Sigmoid colon (tissue), 7 donors: Measurements from ENCODE around the gene RPS6KA2. TPM values are rescaled to one million over a fixed set of nuclear protein-coding genes. Genes with fewer than 3 reads are reported as not detected.

ENCODE experiments used
- DNase-seq: peaks from one replicate; pipeline ENCODE4 v3.0.0-alpha.2; 2019
- H3K27ac ChIP-seq, 4 donors: fragments of 200-600 bp; sonication (generic); one replicate each; pipeline ENCODE4 v1.5.1; 2016 to 2019; ENCODE audit warnings: mild to moderate bottlenecking in 1 of 4
- H3K27me3 ChIP-seq, 3 donors: fragments of 200-600 bp; sonication (generic); one replicate each; pipeline ENCODE4 v1.5.1; 2019; ENCODE audit warnings: mild to moderate bottlenecking in 1 of 3
- H3K36me3 ChIP-seq, 4 donors: fragments of 200-600 bp; sonication (generic); one replicate each; pipeline ENCODE4 v1.5.1; 2016 to 2019
- H3K4me1 ChIP-seq, 4 donors: fragments of 200-600 bp; sonication (generic); one replicate each; pipeline ENCODE4 v1.5.1; 2017 to 2019
- H3K4me3 ChIP-seq, 4 donors: fragments of 200-600 bp; sonication (generic); one replicate each; pipeline ENCODE4 v1.5.1; 2017 to 2019; ENCODE audit warnings: mild to moderate bottlenecking in 2 of 4, moderate library complexity in 1 of 4
- H3K9me3 ChIP-seq, 4 donors: fragments of 200-600 bp in 3 of 4; sonication (generic) in 3 of 4; one replicate each; pipeline versions ENCODE4 v1.5.1 to v1.6.1; 2013 to 2019
- EP300 ChIP-seq, 4 donors: sonication (generic); formaldehyde crosslinking; IDR thresholded peaks; one replicate each; pipeline ENCODE4 v1.6.1; 2017; ENCODE audit warnings: antibody characterized with exemption in 4 of 4
- POLR2A ChIP-seq, 2 donors: fragments of 450-650 bp; IDR thresholded peaks; one replicate each; pipeline ENCODE4 v1.6.1; 2016; ENCODE audit warnings: antibody characterized with exemption in 2 of 2, mild to moderate bottlenecking in 2 of 2, moderate library complexity in 2 of 2
- POLR2AphosphoS5 ChIP-seq, 4 donors: sonication (generic); formaldehyde crosslinking; IDR thresholded peaks; one replicate each; pipeline ENCODE4 v1.6.1; 2017; ENCODE audit warnings: antibody characterized with exemption in 4 of 4
- WGBS, 2 donors: extraction: QIAGEN DNeasy Blood & Tissue Kit; methylation state at CpG; one replicate each; pipeline ENCODE4 v1.1.7; 2013; 5-methylcytosine and 5-hydroxymethylcytosine counted together
- intact Hi-C: fragments of 100-400 bp; cut with DNase I; formaldehyde crosslinking; loops from one replicate; pipeline ENCODE4 v1.15.1; 2023
- polyA plus RNA-seq, 3 donors: library from polyadenylated mRNA; stranded (reverse); fragments of 200-250 nt; gene quantifications; one replicate each; pipeline ENCODE4 v1.2.3, GENCODE V29; 2013
- total RNA-seq, 4 donors: library from RNA; depleted of rRNA; stranded (reverse); fragments of >200 nt; gene quantifications; one replicate each; pipeline ENCODE4 v1.1.0, GENCODE V29; 2016
- TF ChIP-seq, protein P1 (sequence below), 4 experiments: fragments of 450-650 bp in 3 of 4; fragments of 200-600 bp in 1 of 4; IDR thresholded peaks; one replicate each; pipeline ENCODE4 v1.5.1; 2016 to 2019; ENCODE audit warnings: antibody characterized with exemption in 4 of 4, mild to moderate bottlenecking in 3 of 4, moderate library complexity in 2 of 4
- donor health status: healthy with polysubstance abuse.
- donor health status: Bipolar disorder and iron deficiency.
- donor health status: healthy.

Gene RPS6KA2
- total and polyA plus RNA-seq, 7 donors: 6.5 to 44.7 (median 27.8) TPM

DNA sequence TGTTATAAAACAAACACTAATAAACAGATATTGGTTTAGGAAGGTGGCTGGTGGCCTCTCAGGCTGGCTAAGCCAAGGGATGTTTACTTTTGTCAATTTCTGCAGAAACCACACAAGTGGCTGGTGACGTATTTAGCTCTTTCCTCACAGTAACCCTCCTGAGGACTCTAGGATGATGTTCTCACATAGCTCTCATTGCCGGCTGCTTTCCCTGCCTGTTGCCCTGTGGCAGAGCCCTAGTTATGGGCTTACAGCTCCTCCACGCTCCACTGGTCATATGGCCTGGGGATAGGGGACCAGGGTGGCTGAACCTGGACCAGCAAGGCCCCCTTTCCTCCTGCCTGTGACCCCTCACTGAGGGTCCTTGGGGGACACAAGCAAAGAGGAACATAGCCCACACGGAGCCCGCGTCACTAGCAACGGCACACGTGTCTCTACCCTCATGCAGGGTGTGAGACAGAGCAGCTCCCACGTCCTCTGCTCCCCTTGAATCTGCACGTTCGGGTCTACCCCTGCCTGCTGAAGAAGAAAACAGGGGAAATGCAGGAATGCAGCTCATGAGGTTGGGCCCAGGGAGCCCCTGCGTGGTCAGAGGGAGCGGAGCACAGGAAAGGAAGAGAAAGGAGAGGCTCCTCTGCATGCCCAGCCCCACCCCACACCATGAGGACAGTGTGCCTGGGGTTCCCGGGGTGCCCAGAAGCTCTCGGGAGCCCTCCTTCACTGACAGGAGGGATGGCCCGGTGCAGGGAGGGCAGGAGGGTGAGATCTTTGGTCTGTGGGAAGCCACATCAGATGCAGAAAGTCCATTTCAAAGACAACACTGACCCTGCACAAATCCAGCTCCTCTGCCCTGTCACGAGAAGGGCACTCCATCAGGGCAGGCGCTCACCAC, 54.4 kb downstream of the RPS6KA2 start:
- Histone ChIP-seq H3K36me3 (no peaks in the 10 kb centered on the region), H3K27me3 (no peaks in the 10 kb centered on the region), H3K27ac (no peak overlapping the region), H3K4me3 (no peak overlapping the region), H3K9me3 (no peaks in the 10 kb centered on the region), H3K4me1 (peaks cover 0 to 13% (median 0%) of the 10 kb centered on the region in 4 donors)
- WGBS, 2 donors: 80 to 82% methylated on average over 18 of the region's 18 CpGs
- intact Hi-C loops: no loop called here
- no peak for DNase-seq
- no peak for TF ChIP-seq POLR2AphosphoS5 (IDR thresholded peaks at IDR 0.05)
- TF ChIP-seq, protein P1, sequence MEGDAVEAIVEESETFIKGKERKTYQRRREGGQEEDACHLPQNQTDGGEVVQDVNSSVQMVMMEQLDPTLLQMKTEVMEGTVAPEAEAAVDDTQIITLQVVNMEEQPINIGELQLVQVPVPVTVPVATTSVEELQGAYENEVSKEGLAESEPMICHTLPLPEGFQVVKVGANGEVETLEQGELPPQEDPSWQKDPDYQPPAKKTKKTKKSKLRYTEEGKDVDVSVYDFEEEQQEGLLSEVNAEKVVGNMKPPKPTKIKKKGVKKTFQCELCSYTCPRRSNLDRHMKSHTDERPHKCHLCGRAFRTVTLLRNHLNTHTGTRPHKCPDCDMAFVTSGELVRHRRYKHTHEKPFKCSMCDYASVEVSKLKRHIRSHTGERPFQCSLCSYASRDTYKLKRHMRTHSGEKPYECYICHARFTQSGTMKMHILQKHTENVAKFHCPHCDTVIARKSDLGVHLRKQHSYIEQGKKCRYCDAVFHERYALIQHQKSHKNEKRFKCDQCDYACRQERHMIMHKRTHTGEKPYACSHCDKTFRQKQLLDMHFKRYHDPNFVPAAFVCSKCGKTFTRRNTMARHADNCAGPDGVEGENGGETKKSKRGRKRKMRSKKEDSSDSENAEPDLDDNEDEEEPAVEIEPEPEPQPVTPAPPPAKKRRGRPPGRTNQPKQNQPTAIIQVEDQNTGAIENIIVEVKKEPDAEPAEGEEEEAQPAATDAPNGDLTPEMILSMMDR (IDR thresholded peaks at IDR 0.05): no peak
- no peak for TF ChIP-seq POLR2A (IDR thresholded peaks at IDR 0.05)
- no peak for TF ChIP-seq EP300 (IDR thresholded peaks at IDR 0.05)

- H3K27ac ChIP-seq: no peak overlapping the region
- WGBS, 2 donors: 87 to 89% methylated on average over 22 of the region's 22 CpGs
Observed at GRCh38 chr6:166570929-166571713, 55.9 kb downstream of the RPS6KA2 start.

DNA sequence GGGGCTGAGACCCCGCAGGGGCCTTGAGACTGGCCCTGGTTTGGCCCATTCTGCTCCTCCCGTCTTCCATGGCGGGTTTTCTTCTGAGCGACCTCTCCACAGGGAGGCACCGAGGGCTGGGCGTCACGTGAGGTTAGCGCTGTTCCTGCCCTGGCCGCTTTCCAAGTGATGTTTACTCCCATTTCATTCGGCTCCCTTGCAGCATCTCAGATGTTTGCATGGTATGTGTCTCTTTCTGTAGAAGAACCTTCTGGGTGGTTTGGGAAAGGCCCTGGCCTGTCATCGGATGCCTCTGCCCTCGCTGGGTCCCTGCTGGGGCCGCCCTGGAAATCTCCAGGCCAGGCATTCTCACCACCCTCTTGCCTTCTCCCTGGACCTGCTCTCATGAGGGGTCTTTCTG, 57.8 kb downstream of the RPS6KA2 start:
- no peaks in the 10 kb centered on the region for H3K27me3 ChIP-seq
- no peak for TF ChIP-seq POLR2AphosphoS5 (IDR thresholded peaks at IDR 0.05)
- TF ChIP-seq, protein P1 (IDR thresholded peaks at IDR 0.05): no peak
- TF ChIP-seq POLR2A (IDR thresholded peaks at IDR 0.05): no peak
- no peak for TF ChIP-seq EP300 (IDR thresholded peaks at IDR 0.05)
- no peaks in the 10 kb centered on the region for H3K36me3 ChIP-seq
- H3K9me3 ChIP-seq: no peaks in the 10 kb centered on the region
- no peak overlapping the region for H3K4me3 ChIP-seq
- peaks cover 0 to 12% (median 3%) of the 10 kb centered on the region in 4 donors for H3K4me1 ChIP-seq
- intact Hi-C loops: no loop called here
- H3K27ac ChIP-seq: no peak overlapping the region
- 94 to 95% methylated on average over 13 of the region's 13 CpGs for WGBS, 2 donors
- no peak for DNase-seq

More at GRCh38 chr6:166570929-166571713, 55.9 kb downstream of the RPS6KA2 start:
- H3K4me1 ChIP-seq: peaks cover 0 to 13% (median 4%) of the 10 kb centered on the region in 4 donors
- H3K9me3 ChIP-seq: no peaks in the 10 kb centered on the region
- TF ChIP-seq POLR2A (IDR thresholded peaks at IDR 0.05) (no peak), EP300 (IDR thresholded peaks at IDR 0.05) (no peak), POLR2AphosphoS5 (IDR thresholded peaks at IDR 0.05) (no peak)
- TF ChIP-seq, protein P1 (IDR thresholded peaks at IDR 0.05): no peak
- no peaks in the 10 kb centered on the region for H3K27me3 ChIP-seq
- H3K36me3 ChIP-seq: no peaks in the 10 kb centered on the region
- no peak overlapping the region for H3K4me3 ChIP-seq
- intact Hi-C loops: no loop called here
- no peak for DNase-seq

DNA sequence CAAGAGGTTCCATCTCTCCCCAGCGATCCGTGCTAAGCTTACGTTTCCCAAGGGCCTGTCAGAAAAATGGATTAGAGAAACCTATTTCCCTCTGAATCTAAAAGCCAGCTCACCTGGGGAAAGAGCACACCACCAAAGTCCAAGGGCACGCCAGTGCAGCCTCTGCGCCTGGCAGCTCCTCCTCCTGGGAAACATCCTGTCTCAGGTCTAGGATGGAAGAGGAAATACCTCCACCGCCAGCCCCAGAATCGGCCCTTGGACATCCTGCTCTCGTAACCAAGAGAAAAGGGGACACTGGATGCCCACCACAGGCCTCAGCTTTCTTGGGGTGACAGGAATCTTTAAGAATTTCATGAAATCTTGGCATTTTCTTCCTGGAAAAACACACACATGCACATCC, 59.2 kb downstream of the RPS6KA2 start:
- no peak for DNase-seq
- TF ChIP-seq EP300 (IDR thresholded peaks at IDR 0.05) (no peak), POLR2A (IDR thresholded peaks at IDR 0.05) (no peak), POLR2AphosphoS5 (IDR thresholded peaks at IDR 0.05) (no peak)
- TF ChIP-seq, protein P1 (IDR thresholded peaks at IDR 0.05): no peak
- Histone ChIP-seq H3K27me3 (no peaks in the 10 kb centered on the region), H3K36me3 (no peaks in the 10 kb centered on the region), H3K27ac (no peak overlapping the region), H3K9me3 (no peaks in the 10 kb centered on the region), H3K4me3 (no peak overlapping the region), H3K4me1 (peaks cover 0 to 12% (median 3%) of the 10 kb centered on the region in 4 donors)
- WGBS, 2 donors: 90 to 93% methylated on average over 8 of the region's 8 CpGs
- intact Hi-C loops: no loop called here
